ENCODE measurements around the gene VWF.
"Not testable (repeated sequence)": the region's sequence is repeated elsewhere in the genome, so short reads cannot be mapped to it uniquely, and the experiment has no call there.

Gene VWF

DNA sequence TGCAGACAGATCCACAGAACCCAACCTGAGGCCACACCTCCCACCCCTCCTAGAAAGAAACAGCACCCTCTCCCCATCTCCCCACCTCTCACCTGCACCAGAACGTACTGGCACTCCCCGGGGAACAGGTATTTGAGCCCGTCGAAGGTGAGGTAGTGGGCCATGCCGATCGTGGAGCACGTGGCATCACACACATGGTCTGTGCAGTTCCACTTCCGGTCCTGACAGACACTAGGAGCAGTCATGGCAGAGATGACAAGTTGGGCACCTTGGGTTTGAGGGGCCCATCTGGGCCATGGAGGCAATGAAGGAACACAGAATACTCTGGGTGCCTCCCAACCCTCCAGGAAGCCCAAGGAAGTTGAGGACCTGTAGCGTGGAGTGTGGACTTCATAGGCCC lies 89.9 kb downstream of the VWF start:
- no peak for DNase-seq (ENCODE audit: low read depth, low spot score)

DNA sequence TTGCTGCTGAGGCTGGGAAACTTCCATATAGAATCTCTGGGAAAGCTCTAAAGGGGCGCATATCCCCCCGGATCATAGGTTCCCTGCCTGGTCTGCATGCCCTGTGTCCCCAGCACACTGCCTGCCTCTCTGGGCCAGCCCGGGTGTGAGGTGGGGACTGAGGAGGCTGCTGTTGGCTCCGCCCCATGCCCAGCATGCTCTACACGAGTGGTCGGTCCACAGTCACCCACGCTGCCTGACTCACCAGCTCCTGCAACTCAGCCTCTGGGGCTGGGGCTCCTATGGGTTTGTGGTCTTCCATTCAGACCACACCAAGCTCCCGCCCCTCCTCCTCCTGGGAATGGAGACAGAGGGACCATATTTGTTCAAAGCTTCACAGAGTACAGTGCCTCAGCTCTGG lies 90.9 kb downstream of the VWF start:
- no peak for DNase-seq (ENCODE audit: low read depth, low spot score)

DNA sequence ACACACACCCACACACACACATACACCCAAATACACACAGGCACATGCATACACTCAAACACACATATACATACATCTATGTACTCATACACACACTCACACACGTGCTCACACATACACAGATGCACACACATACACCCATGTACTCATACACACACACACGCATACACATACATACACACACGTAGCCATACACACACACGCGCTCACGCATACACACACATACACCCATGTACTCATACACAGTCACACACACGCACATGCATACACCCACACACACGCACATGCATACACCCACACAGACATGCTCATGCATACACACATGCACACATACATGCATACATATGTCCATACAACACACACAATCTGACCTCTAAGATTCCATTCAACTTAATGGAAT lies 91.7 kb downstream of the VWF start:
- no peak for DNase-seq (ENCODE audit: low read depth, low spot score)

DNA sequence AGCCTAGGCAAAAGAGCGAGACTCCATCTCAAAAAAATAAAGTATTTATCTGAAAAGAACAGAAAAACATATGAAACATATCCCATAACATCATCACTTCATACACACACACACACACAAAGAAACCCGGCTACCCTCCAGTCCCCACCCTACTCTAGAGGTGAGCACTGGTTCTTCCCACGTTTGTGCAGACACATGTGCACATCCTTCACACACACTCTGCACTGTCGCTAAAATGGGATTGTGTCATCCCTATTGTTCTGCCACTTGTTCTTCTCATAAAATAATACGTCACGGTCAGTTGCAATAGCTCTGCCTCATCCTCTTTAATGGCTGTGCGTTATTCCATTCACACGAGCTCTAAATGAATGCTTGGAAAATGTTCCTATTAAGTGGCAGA lies 93.5 kb downstream of the VWF start:
- DNase-seq (ENCODE audit: low read depth, low spot score): no peak

DNA sequence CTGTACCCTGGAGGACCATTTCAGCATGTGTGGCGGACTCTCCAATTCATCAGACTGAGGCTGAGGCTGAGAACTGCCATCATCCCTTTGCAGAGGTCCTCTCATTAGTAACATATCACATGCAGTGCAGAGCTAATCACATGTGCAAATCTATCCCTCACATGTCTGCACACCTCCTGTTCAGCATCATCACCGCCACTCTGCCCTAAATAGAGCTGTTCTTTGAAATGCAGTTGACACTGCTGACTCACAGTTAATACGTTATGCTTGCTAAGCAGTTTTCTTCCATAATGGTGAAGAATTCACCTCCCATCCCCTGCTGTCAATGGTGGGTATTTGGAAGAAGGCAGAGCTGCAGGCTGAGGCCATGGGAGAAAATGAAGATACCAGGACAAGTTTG lies 94.4 kb downstream of the VWF start:
- DNase-seq (ENCODE audit: low read depth, low spot score): no peak

DNA sequence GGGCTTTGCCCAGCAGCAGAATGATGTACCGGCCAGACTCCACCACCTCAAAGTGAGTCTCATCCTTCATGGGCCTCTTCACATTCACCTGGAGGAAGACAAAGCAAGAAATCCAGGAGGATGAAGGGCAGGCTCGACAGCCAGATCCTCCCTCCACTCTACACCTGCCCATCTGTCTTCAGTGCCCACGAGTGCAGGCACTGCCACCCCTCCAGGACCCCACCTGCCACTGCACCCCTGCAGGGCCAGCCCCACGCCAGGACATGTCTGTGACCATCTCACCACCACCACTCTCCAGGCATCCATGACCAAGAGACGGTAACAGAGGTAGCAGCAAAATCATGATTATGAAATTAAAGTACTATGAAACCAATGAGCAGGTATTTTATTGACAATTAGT lies 95.1 kb downstream of the VWF start:
- no peak for DNase-seq (ENCODE audit: low read depth, low spot score)

DNA sequence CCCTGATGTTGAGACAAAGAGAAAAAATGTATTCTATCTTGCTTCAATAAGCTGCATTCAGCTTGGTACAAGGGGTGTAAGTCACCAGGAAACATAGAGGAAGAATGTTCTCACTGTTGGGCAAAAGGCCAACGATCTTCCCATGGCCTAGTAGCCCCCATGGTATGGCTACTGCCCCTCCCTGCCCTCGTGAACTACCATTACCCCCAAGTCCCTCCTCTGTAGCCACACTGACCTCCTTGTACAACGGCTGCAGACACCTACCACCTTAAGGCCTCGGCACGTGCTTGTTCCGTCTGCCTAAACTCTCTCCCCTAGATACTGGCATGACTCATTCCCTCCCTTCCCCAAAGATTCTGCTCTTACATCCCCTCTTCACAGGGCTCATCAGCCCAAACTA lies 97.5 kb downstream of the VWF start:
- DNase-seq (ENCODE audit: low read depth, low spot score): no peak

DNA sequence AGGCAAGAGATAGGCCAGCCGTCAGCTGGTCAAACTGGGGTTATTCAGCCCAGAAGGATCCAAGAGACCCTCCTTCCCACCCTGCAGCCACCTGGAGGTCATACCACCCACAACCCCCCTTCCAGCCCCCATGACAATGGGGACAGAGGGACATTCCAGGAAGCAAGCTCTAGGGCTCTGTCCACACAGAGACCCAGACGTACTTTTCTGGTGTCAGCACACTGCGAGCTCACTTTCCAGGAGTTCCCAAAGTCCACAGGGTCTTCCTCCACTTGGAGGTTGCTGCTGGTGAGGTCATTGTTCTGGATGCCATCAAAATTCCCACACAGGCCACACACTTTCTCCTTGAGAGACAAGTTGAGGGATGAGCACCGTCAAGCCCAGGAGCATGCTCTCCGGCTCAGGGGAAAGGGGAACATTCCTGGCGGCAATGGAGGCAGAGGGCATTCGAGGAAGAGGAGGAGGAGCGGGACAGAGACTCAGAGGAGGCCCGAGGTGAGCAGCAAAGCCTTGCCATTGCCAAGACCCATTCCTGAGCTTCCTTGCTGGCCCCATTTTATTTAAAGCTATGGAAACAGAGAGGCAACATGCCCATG lies 98.7 kb downstream of the VWF start:
- DNase-seq (ENCODE audit: low read depth, low spot score): not testable (repeated sequence)

DNA sequence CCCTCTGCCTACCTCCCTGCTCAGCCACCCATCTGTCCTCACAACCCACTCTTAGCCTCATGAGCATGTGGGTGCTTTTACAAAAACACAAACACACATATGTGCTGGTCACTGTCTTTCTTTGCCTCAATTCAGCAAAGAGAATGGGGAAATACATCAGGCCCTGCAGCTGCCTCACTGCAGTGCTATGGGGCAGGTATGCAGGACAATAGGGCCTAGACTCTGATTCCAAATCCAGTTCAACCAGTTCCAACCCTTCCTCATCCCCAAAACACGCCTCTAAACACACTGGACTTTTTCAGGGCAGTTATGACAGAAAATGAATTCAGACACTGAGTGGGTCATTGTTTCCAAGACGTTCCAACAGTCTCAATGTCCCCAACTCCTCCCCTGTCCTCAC lies 100.4 kb downstream of the VWF start:
- not testable (repeated sequence) for DNase-seq (ENCODE audit: low read depth, low spot score)

DNA sequence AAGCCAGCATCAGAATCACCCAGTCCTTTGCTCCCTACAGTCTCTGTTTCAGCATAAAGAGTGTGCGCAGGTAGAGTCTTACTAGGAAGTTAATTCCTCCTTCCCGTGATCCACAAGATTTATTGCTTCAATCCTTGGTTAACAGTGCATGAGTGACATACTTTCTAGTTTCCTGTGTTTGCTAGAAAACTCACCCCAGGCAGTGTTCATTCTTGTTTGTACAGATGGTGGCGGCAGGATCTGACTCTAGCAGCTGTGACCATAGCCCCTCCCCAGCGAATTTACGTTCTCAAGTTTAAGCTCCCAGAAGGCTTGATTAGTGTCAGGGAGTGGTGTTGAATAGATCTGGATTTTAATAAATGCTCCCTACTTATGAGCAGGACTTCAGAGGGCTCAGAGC lies 103.5 kb downstream of the VWF start:
- DNase-seq (ENCODE audit: low read depth, low spot score): no peak

DNA sequence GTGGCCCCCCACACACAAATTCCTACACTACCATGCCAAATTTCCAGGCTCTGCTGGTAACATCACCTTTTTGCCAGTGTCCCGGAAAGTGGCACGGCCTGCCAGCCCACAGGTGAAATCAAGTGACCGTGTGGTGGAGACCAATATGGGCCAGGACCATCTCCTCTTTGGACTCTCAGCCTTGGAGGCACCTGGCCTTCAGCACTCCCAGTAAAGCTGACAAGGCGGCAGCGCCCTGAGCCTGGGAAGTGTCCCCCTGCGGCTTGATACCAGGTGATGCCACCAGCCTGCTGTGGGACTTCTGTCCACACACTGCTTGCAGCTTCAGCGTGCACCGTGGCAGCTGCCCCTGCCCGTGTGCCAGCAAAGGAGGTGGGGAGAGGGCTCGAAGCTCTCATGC lies 104.0 kb downstream of the VWF start:
- not testable (repeated sequence) for DNase-seq (ENCODE audit: low read depth, low spot score)

DNA sequence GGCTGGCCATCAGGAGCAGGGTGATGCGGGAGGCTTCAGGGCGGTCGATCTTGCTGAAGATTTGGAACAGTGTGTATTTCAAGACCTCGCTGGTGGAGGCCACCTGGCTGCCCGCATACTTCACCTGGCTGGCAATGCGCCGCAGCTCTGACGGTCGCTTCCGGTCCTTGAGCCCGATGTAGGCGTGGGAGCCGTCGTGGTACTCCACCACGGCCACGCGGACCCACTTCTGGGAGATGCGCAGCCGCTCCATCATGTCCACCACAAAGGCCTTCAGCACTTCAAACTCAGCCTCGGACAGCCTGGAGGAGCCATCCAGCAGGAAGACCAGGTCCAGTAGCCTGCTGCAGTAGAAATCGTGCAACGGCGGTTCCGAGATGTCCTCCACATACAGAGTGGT lies 105.2 kb downstream of the VWF start:
- not testable (repeated sequence) for DNase-seq (ENCODE audit: low read depth, low spot score)

DNA sequence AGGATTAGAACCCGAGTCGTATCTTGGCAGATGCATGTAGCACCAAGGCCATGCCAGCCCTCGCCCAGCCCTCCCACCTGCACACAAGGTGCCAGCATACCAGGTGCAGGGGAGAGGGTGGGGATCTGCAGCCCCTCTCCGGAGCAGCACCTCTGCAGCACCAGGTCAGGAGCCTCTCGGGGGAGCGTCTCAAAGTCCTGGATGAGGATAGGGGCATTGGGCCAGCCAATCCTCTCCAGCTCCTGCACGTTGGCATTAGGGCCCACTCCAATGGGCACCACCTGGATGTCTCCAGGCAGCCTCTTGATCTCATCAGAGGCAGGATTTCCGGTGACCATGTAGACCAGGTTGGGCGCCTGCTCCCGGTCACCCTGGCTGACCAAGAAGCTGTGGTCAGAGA lies 106.2 kb downstream of the VWF start:
- DNase-seq (ENCODE audit: low read depth, low spot score): no peak

DNA sequence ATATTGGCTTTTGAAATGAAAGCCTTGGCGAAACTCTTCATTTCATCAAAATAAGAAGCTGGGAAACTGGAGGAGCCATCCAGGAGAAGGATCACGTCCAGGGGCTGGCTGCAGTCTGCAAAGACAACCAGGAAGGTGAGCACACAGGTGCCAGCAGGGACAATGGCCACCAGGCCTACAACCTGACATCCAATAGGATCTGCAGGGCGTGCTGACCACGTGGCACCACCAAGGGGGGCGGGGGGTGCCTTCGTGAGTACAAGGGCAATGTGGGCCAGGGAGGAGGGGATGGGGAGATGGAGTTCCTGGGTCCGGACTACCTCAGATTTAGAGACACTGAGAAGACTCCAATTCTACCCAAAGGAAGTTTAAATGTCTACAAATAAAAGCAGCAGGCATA lies 107.7 kb downstream of the VWF start:
- DNase-seq (ENCODE audit: low read depth, low spot score): no peak

DNA sequence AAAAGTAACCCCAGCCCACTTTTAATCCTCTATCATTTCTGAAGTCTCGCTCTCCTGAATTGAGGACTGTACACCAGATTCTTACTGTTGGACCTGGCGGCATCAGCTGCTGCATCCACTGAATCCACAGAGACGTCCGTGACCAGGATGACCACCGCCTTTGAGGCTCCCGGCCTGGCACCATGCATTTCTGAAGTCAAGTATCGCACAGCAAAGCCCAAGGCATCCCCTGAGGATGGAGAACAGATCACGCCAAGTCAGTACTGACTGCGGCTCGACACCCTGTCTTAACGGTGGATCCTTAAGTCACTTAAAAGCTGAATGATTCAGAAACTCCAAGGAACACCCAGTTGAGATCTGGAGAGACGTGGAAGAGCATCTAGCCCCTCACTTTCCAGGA lies 108.5 kb downstream of the VWF start:
- DNase-seq (ENCODE audit: low read depth, low spot score): not testable (repeated sequence)

DNA sequence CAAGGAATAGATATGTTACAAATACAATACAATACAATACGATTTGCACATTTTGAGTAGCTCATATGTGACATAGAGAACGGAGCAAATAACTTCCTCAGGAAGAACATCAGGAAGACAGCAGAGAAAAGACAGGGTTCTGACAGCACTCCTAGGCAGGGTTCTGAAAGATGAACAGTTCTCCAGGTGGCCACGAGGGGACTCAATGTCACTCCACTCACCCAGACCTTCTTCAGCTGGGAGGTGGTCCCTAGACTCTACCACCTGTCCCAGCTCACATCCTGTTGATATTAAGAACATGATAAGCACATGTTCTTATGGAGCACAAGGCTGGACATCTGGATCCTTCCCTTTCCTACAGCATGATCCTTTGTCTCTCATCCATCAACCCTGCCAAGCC lies 109.2 kb downstream of the VWF start:
- not testable (repeated sequence) for DNase-seq (ENCODE audit: low read depth, low spot score)

DNA sequence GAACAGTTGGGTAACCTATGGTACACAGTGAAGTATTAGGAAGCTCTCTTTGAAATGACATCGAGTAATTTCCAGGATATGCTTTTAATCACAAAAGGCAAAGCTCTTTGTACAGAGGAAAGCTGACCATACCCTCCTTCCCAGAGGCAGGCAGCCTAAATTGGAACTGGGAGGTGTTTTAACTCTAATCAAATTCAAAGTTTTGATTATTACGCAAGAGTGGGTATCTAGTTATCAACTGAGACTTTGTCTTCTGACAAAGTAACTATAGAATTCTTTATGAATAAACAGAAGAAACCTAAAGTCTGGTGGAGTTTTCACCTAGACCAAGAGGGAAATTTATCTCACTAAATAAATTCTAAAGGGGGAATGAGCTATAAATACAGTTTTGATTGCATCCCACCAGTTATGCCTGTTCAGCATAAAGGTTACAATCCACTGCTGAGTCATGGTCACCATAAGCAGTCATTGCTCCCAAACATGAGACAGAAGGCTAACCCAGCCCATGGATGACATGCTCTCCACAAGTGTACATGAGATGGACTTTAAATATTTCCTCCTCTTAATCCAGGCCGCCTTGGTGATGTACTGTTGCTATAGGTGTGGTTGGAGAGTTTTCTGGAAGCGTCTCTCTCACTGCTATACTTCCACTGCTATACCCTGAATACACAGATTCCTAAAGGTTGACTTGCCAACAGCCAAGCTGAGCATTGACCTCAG lies 113.7 kb downstream of the VWF start:
- not testable (repeated sequence) for DNase-seq (ENCODE audit: low read depth, low spot score)

DNA sequence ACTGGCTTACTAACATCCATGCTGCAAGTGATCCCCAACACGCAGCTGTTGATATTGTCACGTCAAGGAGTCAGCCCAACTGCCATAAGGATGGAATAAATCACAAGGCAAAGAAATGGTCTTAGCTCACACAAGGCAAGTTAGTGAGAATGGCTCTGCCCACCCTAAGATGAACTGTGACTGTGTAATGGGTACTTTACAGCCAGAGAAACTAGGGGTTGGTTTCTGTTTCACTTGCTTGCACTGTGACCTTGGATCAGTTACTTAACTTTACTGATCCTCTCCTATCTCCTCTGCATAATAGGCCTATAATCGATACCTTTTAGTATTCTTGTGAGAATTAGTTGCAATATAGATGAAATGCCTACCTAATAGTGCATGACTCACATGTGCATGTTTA lies 127.2 kb downstream of the VWF start:
- no peak for DNase-seq (ENCODE audit: low read depth, low spot score)

DNA sequence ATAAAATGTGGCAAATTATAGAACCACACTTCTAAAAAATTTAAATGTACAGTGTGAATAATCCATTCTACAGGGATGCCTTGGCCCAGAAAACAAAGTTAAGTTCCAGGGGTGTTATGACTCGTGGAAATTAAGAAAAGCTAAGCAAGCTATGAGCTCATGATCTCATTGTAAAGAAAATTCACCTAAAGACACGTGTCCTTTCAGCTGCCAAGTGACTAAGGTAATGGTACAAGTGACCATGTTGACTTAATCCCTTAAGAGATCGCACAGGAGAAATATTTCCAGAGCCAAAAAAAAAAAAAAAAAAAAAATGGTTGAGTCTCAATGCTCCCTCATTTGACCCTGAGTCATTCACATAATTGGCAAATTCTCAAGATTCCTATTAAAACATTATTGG lies 128.0 kb downstream of the VWF start:
- DNase-seq (ENCODE audit: low read depth, low spot score): no peak

DNA sequence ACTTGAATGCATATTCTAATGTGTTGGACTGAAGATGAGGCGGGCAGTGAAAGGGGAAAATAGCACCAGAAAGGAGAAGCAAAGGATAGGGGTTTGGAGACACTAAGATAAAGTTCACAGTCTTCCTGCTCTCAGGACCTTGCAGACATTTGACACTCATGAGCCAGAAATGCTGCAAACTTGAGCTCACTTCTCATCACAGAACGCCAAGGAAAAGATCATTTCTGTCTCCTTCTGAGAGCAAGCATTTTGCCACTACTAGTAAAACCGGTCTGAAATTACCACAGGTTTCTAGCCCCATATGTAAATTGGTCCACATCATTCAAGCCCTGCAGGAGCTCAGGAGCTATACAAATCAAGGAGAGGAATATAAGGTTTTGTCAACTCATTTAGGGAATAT lies 134.8 kb downstream of the VWF start:
- DNase-seq (ENCODE audit: low read depth, low spot score): no peak

DNA sequence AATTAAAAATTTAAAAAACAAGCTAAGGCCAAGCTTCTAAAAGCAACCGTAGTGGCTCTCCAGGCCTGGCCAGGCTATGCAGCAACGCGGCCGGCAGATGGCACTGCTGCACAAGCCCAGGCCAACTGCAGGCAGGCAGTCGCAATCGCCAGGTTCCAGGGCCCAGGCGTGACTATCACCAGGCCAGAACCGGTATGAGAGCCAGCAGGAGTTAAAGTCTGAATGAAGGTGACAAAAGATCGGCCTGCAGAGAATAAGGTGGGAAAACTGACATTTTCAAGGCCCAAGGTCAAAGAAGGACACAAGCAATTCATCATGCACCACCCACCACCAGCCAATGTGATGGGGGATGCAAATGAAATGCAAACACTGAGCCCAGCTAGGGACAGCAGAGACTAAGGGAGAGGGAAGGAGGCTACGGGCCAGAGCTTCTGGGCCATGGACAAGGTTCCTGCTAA lies 135.8 kb downstream of the VWF start:
- peak; percentile 26 for DNase-seq (ENCODE audit: low read depth, low spot score)

DNA sequence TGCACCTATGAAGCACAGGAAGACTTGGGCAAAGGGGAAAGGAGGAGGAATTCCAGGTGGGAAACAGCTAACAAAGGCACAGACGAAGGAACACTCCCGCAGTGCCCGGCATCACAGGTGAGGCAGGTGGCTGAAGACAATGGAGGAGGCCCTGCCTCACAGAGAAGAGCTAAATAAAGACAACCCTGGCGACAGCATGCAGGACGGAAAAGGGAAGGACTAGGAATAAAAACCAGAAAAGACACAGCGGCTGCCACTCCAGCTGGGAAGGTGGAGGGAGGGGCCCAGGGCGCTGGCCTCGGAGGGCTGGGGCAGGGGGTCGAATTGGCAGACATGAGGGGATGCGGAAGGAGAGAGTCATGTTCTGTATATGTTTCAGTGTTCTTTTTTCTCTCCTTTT lies 136.4 kb downstream of the VWF start:
- DNase-seq (ENCODE audit: low read depth, low spot score): no peak

DNA sequence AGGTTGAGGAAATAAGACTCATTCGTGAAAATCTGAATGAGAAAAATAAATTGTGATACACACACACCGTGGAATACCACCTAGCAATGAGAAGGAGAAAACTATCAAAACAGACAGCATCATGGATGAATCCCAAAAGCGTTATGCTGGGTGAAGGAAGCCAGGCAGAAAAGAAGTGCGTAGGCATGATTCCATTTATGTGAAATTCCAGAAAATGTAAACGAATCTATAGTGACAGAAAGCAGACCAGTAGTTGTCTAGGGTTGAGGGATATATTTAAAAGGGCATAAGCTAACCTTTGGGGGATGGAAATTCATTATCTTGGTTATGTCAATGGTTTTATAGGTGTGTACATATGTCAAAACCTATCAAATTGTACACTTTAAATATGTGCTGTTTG lies 136.9 kb downstream of the VWF start:
- no peak for DNase-seq (ENCODE audit: low read depth, low spot score)

DNA sequence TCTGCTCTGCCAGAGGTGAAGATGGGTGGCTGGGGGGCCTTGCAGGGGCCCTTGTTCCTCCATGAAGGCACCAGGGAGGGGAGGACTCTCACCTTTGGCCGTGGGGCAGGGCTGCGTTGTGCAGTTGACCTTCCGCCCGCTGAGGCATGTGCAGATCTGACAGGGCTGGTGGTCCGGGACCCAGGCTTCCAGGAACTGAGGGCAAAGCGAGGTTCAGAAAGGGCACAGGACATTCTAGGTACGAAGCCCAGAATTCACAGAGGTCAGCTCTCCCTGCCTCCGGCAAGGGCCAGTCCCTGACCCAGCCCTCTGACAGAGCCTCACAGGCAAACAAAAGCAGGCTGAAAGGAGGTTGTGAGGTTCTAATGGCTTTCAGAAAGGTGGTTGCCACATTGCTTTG lies 139.0 kb downstream of the VWF start:
- DNase-seq (ENCODE audit: low read depth, low spot score): no peak

Data from activated CD4-positive, CD25-positive, alpha-beta regulatory T cell treated with anti-CD3 and anti-CD28 coated beads, Interleukin-2, amount 50 U/mL, for 16 hours (primary cell).